ENCODE data around the gene PERCC1.

- no peak for TF ChIP-seq CTCF (IDR thresholded peaks at IDR 0.05)
- no peak for TF ChIP-seq POLR2A (IDR thresholded peaks at IDR 0.05)
Measured at GRCh38 chr16:1457489-1458245, 26.8 kb downstream of the PERCC1 start.

All from testis (tissue), 2 donors.